ENCODE data around the gene MACROD2.
"Not testable (repeated sequence)": the region's sequence is repeated elsewhere in the genome, so short reads cannot be mapped to it uniquely, and the experiment has no call there.

MACROD2 gene

DNA sequence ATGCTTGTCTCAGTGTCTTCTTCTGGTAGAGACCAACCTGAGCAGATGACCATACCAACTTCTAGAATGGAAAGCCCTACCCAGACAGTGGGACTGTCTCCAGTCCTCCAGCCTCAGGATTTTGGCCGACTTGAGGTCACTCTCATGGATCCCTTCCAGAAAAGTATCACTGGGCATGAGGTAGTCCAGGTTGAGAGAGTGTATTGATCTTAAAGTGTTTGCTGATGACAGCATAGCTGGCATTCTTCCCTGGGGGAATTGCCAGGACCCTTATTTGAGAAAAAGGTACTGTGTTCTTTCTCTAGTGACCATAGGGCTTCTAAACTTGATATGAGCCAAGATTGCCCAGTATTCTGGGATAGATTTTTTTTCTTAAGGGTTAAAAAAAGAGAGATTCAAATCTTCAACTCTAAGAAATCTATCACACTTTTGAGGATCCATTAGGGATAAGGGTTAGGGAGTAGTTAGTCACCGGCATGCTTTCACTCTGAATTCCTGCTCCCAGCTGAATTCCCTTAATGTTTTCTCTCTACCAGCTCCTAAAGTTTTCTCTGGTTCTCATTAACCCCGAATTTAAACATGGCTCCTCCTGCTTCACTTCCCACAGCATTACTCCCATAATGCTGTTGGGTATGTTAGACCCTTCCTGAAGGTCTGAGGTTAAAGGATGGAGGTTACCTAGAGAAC is 415.7 kb downstream of the MACROD2 start:
- no peak for DNase-seq (ENCODE audit: low read depth)

DNA sequence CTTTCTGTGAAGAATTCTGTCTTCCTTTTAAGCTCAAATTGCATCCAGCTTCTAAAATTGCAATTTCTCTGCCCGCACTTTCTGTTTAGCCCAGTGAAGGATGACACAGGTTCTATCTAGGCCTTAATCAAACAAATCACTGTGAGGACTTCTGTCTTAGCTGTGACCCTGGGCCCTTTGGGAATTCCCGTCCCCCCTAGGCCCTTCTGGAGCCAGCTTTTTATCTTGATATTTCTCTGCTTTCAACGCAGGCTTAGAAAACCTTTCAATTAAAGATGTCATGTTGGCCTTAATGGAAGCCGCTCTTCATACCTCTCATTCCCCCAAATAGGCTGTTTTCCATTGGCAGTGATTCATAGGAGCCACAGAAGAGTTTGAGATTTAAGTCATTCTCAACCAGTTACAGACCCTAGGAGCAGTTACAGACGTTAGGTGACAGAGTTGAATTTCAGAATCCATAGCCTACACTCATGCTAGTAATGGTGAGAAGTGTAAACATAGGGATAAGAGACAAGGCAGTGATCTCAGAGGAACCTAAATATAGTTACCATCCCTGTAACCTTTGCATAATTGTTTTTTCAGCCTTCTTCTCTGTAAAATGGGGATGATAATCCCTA is 416.9 kb downstream of the MACROD2 start:
- DNase-seq (ENCODE audit: low read depth): no peak

DNA sequence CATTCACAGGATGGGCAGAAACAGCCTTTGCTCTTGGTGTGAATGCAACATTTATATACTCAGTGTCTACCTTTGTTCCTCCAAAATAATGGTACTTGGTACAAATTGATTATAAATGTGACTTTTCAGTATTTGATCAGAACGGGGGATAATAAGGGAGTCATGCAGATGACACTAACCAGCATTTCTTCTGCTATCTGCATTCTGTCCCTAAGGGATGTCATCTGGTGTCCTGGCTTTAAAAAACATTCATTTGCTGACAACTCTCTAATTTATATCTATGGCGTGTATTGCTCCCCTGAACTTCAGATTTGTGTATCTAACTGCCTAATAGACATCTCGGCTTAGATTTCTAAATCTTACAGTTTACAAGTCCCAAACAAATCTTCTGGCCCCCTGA is 418.5 kb downstream of the MACROD2 start:
- DNase-seq (ENCODE audit: low read depth): no peak

DNA sequence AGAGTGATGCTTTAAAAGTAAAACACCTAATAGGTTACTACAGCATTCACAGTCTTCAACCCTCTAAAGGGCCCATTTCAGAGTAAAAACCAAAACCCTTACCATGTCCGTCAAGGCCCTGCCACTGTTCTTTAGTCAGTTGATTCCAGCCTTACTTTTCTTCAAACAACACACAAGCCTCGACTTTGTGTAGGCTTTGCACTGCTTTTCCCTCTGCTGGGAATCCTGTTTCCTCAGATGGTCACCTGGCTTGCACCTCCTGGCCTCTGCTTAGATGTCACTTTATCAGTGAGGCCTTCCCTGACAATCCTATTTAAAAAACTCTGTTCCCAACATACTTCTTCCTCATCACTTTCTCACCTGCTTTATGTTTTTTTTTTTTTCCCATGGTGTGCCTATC is 419.2 kb downstream of the MACROD2 start:
- no peak for DNase-seq (ENCODE audit: low read depth)

DNA sequence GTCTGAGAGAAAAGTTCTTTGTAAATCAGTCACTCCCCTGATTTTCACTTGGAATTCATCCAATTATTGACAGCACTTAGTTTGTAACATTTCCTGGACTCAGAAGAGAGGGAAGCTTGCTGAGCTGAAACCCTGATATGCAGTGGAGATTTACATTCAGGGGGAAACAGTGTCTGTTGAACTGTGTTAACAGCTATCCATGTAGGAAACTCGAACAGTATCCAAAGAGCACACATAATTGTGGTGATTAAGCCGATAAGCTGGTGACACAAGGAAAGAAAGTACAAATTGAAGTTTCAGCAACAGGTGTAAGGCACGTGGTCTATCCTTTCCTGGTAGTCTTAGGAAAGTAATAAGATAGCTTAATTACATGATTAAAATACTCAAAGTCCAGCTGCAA is 420.2 kb downstream of the MACROD2 start:
- DNase-seq (ENCODE audit: low read depth): no peak

DNA sequence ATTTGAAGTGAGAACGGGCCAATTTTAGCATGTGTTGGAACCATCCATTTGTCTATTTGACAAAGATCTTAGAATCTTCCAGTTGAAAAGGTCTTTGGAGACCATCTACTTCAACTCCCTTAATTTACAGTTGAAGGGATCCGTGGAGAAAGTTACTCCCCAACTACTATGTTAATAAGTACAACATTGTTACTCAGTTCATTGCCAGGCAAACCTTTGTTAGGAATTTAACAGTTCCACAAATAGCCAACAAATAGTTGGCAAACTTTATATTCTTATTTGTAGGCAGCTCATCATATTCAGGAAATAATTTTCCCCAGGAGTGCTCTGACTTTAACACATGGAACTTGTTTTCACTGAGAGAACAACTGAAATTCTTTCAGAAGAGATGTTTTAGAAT is 423.1 kb downstream of the MACROD2 start:
- no peak for DNase-seq (ENCODE audit: low read depth)

DNA sequence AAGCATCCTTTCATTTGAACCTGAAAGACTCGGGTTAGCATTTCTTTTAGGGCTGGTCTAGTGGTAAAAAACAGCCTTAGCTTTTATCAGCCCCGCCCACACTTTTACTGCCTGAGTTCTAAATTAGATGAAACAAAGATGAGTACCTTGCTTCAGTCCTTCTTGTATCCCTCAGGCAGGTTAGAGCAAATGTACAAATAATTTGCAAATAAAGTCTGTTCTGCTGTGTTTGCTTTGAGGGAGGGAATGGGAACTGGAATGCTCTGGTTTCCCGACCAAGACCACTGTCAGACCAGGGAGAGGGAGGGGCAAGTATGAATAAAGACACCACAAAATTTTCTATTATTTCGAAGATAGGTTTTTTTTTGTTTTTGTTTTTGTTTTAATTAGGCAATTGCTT is 427.6 kb downstream of the MACROD2 start:
- DNase-seq (ENCODE audit: low read depth): no peak

DNA sequence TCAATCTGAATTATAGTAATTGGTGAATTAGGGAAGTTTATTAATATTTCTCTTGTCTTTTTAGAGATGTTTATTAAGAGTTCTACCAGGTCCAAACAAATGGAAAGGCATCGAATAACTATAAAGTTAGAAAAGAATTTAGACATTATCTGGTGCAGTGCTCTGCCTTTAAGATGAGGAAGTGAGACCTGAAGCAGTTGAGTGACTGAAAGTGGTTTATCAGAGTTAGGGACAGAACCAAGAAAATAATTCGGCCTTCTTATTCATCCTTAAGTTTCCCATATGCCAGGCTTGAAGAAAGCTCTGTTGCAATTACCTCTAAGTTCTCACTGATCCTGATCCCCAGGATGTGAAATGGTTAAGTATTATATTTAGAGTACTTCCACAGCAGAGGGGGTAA is 436.3 kb downstream of the MACROD2 start:
- no peak for DNase-seq (ENCODE audit: low read depth)

DNA sequence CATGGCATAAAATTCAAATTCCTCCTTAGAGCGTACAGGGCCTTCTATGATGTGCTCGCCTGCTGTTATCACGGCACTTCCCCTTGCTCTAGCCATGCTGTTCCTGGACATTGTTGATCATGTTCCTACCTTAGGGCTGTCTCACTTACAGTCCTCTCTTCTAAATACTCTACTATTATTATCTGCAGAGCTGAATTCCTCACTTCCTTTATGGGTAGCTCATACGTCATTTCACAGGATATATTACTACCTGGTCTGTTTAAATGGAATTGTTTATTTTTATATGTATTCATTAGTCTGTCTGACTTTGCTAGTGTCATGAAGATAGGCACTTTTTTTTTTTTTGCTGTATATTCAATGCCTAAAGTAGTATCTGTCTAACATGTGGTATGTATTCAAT is 436.8 kb downstream of the MACROD2 start:
- DNase-seq (ENCODE audit: low read depth): no peak

DNA sequence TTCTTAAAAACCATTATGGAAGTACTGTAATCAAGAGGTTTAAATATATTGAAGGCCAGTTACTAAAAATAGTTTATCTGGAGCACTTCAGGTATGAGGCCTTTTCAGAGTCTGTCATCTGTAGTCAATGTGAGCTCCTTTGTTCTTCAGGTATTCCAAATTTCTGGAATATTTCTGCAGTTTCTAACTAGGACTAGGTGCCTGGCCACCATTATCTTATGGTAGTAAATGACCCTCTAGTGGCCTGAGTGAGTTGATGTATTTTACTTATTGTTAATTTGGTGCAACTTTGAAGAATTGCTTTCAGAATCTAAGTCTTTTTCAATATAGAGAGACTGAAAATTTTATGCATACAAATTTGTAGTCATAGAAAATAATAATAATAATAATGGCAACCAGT is 437.3 kb downstream of the MACROD2 start:
- no peak for DNase-seq (ENCODE audit: low read depth)

DNA sequence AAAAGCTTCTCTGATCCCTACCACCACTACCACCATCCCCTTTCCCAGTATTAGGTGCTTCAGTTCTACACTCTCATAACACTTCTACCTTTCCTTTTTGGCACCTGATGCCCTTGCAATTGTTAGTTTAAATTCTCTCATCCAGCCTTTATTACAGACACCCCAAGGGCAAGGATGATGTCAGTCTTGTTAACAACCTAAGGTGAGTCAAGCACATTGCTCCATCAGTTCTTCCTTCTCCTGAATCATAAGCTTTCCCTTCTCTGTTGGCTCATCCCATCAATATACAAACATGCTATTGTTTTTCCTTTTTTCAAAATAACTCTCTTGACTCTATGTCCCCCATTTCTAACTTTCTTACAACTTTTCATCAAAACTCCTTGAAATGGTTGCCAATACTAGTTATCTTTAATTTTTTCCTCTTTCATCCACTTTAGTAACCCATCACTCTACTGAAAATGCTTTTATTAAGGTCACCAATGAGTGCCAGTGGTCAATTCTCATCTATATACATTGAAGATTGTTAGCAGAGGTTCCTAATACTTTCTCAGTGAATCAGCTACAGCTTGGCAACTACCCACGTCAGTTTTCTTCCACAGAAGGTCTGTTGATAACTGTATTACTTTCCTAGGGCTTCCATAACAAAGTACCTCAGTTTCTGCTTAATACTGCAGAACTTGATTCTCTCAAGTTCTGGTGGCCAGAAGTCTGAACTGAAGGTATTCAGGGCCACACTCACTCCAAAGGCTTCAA is 439.2 kb downstream of the MACROD2 start:
- DNase-seq (ENCODE audit: low read depth): no peak

DNA sequence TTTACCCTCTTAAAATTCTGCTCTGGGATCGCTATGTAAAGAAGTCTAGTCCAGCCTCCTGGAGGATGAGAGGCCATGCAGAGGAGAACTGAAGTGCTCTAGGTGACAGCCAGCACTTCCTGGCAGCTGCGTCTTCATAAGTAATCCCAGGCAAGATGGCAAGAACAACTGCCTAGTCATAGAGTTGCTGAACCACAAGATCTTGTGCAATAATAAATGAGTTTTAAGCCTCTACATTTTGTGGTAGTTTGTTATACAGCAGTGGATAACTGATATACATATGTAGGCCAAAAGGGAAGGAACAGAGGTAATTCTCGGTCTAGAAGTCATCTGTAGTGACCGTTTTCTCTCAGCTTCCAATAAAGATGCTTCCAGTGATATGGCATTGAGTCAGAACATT is 445.9 kb downstream of the MACROD2 start:
- DNase-seq (ENCODE audit: low read depth): no peak

DNA sequence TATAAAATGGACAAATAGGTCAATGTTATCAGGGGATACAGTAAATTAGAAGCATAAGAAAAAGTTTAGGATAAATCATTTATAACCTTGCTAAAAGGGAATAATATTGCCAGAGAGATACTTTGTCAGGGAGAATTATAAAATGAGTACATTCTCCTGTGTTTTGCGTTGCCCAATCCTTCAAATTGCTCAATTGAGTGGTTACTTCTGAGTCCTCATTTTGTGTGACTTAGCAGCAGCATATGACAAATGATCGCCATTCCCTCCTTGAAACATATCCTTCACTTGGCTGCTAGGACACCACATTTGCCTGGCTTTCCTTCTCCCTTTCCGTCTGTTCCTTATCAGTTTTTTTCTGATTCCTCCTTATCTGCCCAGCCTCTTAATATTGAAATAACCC is 448.8 kb downstream of the MACROD2 start:
- no peak for DNase-seq (ENCODE audit: low read depth)

DNA sequence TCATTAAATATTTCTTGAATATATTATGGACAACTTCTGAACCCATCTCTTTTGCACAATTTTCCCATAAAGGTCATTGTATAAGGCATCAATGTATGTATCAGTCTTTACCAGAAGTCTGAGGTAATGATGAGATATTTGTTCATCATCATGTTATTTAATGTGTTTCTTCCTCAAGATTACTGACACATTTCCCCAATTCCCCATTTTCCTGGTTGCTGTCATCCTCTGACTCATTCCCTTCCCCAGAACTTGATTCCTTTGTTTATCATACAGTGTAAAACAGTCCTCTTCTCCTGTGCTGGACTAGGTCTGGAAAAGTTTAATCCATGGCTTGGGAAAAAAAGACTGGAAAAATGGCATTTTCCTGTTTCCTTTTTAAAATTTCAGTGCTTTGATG is 450.0 kb downstream of the MACROD2 start:
- DNase-seq (ENCODE audit: low read depth): no peak

DNA sequence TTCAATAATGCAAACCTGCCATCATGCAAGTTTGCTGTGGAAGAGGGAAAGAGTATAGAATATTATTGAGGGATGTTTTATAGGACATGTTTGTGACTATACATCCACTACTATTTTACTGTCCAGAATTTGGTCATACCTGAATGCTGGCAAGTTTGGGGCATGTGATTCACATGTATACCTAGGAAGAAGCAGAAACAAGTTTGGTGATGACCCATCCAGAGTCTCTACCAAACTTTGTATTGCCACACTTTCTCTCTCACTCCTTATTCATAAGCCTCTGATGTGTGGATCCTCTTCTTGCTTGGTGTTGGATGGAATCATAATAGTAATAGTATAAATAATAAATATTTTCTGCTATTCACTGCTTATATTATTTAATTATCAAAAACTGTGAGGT is 450.6 kb downstream of the MACROD2 start:
- no peak for DNase-seq (ENCODE audit: low read depth)

DNA sequence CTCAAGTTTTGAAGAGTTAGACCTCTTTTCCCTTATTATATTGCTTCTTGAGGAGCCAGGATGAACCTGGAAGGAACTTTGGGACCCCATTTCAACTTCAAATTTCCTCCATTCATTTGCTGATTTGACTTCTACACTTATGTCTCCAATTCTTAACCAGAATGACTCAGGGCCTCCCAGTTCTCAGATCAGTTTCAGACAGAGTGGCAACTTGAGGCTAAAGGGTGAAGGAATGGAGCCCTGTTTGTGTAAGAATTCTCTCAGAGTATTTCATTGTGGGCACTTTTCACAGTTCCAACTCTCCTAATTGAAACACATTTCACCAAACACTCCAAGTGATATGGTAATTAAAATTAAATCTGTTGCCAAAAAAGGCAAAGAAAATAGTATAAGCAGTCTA is 451.1 kb downstream of the MACROD2 start:
- DNase-seq (ENCODE audit: low read depth): no peak

DNA sequence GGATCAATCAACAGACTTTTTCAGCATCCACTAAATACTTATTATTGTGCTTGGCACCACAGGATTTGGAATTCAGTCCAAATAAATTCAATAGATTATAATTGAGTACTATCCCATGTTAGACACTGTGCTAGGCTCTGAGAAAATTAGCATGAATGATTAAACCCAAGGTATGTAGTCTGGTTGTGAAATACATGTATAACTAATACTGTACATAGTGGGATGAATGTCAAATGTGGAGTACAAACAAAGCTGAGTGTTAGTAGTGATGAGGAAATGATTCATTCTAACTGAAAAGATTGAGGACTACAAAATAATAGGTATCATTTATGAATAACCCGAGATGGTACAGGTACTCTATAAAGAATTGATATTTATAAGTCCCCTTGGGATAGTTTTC is 454.0 kb downstream of the MACROD2 start:
- DNase-seq (ENCODE audit: low read depth): no peak

DNA sequence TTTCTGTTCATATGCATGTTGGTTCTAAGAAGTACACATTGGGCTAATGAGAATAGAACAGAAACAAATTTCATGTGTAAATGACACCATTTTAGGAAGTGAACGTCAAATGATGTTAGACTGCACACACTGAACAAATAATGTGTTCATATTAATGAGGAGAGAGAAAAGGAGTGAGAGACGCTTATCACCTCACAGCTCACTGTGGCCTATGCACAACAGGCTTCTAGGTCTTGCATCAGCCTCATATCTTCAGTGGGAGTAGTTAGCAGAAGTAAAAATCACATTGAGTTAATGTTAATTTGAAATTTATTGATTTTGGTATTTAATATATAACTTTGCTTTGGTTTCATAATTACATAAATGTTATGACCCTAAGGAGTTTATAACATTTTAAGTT is 454.9 kb downstream of the MACROD2 start:
- no peak for DNase-seq (ENCODE audit: low read depth)

DNA sequence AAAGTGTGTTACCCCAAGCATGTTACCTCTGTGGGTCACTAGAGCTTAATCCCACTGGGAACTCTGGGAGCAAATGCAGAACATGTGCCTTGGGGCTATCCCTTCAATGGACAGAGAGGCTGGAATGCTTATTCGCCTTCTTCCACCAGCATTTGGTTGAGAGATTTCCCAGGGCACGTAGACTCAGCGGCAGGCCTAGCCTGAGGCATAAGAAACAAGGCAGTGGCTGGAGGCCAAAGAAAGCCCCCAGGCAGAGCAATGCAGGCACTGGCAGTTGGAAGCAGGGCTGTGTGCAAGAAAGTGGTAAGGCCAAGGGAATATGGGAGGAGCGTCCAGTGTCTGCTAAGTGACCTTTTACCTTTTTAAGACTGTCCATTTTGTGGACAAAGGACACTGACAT is 456.1 kb downstream of the MACROD2 start:
- DNase-seq (ENCODE audit: low read depth): no peak

DNA sequence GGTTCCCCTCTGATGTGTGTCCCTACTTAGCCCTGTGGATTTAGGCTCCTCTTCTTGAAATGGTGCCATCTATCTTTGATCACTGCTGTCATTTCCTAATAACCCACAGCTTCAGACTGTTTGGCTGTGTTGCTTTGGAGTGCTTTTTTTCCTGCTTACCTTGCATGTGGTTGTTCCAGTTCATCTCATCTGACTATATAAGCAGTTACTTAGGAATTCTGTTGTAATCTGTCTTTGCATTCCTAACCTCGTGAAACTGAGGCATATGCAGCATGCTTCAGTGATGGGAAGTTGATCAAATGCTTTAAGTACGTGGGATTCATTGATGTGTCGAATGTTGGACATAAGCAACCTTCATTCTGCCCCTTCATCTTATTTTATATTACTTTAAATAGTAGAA is 457.9 kb downstream of the MACROD2 start:
- no peak for DNase-seq (ENCODE audit: low read depth)

DNA sequence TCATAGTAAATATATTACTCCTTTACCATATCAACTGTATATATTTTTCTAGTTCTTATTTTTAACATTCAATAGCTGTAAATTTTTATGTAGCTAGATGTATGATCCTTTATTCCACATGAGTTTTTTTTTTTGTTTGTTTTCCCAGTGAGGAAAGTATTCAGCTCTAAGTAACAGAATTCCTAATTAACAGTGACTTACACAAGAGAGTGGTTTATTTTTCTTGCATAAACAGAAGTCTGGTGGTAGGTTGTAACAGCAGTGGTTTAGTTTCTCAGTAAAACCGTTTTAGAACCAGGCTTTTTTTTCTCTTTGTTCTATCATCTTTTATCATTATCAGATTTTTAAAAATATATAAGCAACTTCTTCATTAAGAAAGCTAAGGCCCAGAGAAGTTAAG is 459.0 kb downstream of the MACROD2 start:
- no peak for DNase-seq (ENCODE audit: low read depth)

DNA sequence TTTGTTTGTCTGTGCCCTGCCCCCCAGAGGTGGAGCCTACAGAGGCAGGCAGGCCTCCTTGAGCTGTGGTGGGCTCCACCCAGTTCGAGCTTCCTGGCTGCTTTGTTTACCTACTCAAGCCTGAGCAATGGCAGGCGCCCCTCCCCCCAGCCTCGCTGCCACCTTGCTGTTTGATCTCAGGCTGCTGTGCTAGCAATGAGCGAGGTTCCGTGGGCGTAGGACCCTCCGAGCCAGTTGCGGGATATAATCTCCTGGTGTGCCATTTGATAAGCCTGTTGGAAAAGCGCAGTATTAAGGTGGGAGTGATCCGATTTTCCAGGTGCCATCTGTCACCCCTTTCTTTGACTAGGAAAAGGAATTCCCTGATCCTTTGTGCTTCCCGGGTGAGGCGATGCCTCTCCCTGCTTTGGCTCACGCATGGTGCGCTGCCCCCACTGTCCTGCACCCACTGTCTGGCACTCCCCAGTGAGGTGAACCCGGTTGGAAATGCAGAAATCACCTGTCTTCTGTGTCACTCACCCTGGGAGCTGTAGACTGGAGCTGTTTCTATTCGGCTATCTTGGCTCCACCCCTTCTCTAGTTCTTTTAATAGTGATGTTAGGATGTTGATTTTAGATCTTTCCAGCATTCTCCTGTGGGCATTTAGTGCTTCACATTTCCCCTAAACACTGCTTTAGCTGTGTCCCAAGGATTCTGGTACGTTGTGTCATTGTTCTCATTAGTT is 471.9 kb downstream of the MACROD2 start:
- DNase-seq (ENCODE audit: low read depth): not testable (repeated sequence)

Data from stimulated activated CD8-positive, alpha-beta memory T cell treated with anti-CD3 and anti-CD28 coated beads, Interleukin-15, amount 100 ng/mL, for 24 hours (primary cell).